T-helper 1 cell (primary cell): Measurements from ENCODE around the gene GOLGA6L26.
"Not testable (repeated sequence)": the region's sequence is repeated elsewhere in the genome, so short reads cannot be mapped to it uniquely, and the experiment has no call there.

Source experiments
- DNase-seq, 5 donors: peaks; one replicate each; pipeline ENCODE4 v3.0.0-alpha.2; 2012 to 2020
- total RNA-seq, 4 donors: gene quantifications; one replicate each; lab custom pipeline; 2026; lab: John Stamatoyannopoulos, UW

The GOLGA6L26 gene, protein sequence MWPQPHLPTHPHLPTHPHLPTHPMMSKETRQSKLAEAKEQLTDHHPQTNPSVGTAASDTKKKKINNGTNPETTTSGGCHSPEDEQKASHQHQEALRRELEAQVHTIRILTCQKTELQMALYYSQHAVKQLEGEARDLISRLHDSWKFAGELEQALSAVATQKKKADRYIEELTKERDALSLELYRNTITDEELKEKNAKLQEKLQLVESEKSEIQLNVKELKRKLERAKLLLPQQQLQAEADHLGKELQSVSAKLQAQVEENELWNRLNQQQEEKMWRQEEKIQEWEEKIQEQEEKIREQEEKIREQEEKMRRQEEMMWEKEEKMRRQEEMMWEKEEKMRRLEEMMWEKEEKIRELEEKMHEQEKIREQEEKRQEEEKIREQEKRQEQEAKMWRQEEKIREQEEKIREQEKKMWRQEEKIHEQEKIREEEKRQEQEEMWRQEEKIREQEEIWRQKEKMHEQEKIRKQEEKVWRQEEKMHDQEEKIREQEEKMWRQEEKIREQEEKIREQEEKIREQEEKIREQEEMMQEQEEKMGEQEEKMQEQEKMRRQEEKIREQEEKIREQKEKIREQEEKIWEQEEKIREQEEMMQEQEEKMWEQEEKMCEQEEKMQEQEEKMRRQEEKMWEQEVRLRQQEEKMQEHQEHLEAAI
- total RNA-seq, result 0 reads per million in 4 donors

DNA sequence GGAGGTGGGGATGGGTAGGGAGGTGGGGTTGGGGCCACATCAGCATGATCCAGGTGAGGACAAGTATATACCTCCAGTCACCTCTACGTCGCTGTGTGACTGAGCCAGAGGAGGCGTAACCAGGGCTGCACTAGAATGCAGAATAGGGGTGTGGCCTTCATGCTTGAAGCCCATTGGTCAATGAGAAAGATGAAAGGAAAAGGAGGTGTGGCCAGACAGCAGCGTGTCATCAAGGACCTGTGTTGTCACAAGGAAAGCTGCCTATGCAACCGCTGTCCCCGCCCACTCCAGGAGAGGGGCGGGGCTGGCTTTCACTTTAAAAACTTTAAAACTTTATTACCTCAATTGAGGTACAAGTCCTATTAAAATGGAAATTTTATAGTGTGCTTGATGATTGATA, at the start of gene GOLGA6L26:
TSS of gene GOLGA6L26 (minus strand) at position 101 of the 400 bp plus-strand sequence. CDS start at position 40, 61 bp downstream.
- not testable (repeated sequence) for DNase-seq

DNA sequence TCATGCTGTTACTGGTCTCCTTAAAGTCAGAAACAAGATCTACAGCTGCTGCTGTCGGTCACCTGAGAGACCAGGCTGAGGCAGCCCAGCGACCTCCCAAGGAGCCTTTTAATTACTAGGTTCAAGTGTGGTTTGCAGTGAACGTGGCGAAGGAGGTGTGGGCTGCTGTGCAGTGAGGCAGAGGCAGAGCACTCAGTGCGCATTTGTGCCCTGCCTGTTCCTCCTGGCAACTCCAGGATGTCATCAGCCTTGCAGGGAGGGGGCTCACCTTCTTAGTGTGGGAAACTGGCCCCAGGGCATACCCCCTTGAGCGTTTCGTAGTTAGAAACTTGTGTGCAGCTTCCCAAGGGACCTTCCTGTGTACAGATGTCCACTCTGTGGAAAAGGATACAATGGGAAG, 47.2 kb upstream of the GOLGA6L26 start:
- DNase-seq, result not testable (repeated sequence)

DNA sequence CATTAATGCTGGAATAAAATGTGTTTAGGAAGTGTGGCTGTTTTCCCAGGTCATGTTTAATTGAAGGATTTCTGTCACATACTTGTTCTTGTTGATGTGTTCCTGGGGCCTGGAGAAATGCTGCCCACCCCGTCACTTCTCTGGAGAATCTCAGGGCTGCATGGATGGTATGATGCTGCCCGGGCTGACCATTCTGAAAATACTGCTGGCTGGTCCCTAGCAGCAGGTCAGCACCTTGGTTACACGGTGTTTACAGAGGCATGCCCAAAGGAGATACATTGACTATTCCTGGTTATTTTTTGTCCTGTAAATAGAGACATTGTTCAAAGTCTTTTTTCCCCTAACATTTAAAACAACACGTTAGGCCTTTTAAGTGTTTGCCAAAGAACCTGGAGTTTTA, 46.7 kb upstream of the GOLGA6L26 start:
- DNase-seq, result not testable (repeated sequence)

DNA sequence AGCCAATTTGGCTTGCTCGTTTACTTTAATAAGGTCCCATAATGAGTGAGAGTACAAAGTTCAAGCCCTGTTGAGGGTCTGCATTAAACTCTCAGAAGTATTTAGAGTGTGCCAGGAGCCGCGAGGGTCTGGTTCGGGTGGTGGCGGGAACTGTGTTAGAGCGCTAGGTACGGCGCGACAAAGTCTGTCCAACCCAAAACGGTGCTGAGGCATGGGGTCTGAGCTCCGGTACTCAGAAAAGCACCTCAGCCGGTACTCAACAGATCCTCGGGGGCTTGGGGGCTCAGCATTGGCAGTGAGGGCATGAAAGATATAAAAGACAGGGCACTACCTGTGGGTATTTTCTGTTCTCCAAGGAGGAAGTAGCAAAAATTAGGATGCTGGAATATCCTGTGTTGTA, 45.0 kb upstream of the GOLGA6L26 start:
- DNase-seq, result not testable (repeated sequence)

DNA sequence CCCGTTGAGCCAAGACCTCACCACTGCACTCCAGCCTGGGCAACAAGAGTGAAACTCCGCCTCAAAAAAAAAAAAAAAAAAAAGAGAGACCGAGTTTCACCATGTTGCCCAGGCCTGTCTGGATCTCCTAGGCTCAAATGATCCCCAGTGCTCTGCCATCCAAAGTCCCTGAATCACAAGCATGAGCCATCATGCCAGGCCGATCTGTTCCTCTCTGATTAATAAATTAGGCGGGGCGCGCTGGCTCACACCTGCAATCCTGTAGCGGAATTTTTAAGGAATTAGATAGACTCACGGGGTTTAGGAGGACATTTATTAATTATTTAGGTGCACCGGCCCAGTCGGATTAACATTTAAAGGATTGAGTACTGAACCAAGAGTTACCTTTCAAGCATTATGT, 40.2 kb upstream of the GOLGA6L26 start:
- not testable (repeated sequence) for DNase-seq

DNA sequence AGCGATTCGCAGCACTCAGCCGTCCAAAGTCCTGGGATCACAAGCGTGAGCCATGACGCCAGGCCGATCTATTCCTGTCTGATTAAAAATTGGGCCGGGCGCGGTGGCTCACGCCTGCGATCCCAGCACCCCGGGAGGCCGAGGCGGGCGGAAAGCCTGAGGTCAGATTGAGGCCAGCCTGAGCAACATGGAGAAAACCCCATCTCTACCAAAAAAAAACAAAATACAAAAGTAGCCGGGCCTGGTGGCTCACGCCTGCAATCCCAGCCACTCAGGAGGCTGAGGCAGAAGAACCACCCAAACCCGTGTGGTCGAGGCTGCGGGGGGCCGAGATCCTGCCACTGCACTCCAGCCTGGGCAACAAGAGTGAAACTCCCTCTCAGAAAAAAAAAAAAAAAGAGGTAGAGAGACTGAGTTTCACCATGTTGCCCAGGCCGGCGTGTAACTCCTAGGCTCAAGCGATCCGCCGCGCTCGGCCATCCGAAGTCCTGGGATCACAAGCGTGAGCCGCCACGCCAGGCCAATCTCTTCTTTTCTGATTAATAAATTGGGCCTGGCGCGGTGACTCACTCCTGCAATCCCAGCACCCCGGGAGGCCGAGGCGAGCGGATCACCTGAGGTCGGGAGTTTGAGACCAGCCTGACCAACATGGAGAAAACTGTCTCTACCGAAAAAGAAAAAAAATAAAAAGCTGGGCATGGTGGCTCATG, 39.0 kb upstream of the GOLGA6L26 start:
- not testable (repeated sequence) for DNase-seq

DNA sequence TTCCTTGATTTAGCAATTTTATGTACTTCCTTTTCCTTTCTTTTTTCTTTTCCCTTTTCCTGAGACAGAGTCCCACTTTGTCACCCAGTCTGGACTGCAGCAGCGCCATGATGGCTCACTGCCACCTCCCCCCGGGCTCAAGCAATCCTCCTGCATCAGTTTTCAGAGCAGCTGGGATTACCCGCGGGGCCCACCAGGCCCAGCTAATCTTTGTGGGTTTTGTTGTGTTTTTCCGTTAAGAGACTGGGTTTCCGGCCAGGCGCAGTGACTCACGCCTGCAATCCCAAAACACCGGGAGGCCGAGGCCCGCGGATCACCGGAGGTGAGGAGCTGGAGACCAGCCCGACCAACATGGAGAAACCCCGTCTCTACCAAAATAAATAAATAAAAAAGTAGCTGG, 38.3 kb upstream of the GOLGA6L26 start:
- DNase-seq, result no peak

DNA sequence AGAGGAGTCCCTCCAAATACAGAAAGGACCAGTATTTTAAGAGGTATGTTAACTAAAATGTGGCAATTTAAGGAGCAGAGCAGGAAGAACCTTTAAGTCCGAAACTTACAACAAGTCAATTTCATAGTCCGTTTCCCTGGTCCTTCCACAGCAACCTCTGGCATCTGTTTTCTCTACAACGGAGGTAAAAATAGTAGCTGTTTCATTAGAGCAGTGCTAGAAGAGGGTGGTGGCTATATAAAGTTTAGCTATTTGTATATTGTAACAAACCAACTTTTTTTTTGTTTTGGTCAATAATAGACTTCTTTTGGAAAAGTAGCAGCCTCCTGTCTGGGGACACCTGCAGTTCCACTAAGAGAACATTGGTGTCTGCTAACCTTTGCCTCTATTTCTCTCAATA, 37.9 kb upstream of the GOLGA6L26 start:
- DNase-seq, result not testable (repeated sequence)

DNA sequence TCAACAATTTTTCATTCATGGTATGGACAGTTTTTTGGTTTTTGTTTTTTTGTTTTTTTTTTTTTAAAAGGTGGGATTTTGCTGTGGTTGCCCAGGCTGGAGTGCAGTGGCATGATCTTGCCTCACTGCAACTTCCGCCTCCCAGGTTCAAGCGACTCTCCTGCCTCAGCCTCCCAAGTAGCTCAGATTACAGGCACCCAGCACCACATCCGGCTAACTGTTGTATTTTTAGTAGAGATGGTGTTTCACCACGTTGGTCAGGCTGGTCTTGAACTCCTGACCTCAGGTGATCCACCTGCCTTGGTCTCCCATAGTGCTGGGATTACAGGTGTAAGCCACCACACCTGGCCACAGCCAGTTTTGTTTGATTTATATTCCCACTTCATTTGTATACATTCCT, 37.1 kb upstream of the GOLGA6L26 start:
- DNase-seq, result not testable (repeated sequence)

DNA sequence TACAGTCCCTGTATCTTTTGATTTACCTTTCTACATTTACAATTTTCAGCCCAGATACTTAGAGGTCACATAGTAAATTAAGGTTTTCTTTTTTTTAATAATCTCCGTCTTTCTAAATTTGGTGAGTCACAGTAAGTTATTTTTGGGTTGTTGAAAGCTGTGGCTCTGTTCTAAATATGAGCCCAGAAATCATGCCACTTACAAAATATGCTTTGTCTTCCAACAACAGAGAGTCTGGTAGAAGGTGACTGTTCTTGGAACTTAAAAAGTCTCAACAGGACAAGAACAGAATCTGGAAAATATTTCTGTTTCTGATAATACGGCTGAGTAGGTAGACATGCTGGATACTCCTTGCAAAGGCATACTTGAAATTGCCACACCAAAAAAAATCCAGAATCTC, 36.6 kb upstream of the GOLGA6L26 start:
- no peak for DNase-seq

DNA sequence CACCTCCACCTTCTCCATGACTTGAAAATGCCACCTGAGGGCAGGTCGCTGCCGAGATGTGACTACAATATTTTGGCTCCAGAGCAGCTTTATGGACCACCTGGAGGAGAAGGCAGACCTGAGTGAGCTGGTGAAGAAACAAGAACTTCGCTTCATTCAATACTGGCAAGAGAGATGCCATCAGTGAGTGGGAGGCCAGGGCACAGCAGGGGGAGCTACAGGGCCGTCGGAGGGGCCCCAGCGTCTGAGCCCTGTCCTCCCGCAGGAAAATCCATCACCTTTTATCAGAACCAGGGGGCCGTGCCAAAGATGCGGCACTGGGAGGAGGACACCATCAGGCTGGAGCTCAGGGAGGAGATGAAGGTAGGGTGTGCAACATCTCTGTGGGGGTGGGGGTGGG, 30.3 kb upstream of the GOLGA6L26 start:
- DNase-seq, result not testable (repeated sequence)

DNA sequence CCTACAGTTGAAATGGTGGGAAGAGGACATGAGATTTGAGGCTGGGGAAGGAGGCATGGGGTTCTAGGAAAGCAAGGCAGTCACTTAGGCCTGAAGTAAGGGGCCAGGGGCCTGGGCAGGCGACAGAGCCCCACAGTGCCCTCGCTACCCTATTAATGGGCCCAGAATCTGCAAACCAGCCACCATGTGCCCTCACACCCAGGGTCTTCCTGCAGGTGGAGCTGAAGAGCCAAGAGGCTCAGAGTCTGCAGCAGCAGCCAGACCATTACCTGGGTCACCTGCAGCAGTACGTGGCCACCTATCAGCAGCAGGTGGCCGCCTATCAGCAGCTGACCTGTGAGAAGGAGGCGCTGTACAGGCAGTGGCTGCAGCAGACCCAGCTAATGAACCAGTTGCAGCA, 28.6 kb upstream of the GOLGA6L26 start:
- DNase-seq, result not testable (repeated sequence)

DNA sequence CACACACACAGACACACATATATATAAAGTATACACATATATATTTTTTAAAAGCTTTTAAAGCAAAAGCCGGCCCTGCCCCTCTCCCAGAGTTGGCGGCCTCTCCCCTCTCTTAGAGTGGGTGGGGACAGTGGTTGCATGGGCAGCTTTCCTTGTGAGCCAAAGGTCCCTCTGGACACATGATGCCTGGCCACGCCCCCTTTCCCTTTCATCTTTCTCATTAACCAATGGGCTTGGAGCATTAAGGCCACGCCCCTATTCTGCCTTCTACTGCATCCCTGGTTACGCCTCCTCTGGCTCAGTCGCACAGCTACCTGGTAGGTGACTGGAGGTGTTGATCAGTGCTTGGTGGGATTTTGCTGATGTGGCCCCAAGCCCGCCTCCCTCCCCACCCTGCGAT, 20.5 kb upstream of the GOLGA6L26 start, which contains the start of gene GOLGA8S:
TSS of gene GOLGA8S (plus strand) at position 301 of the 400 bp plus-strand sequence. CDS start at position 363, 62 bp downstream.
- DNase-seq, result not testable (repeated sequence)

DNA sequence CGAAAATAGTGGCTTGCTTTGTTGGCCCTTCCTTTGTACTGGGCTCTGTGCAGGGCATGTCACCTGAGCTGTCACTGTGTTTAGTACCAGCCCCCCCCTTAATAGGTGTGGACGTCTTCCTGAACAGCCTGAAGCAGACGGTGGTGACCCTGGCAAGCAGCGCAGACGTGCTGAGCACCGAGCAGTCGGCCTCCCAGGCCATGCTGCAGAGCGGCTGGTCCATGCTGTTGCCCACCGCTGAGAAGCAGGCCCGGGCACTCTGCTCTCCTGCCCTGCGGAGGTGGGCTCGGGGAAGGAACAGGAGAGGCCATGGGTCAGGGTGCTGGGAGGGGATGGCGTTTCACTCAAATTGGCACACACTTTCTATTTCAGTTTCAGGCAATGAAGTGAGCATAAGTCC, 22.8 kb downstream of the GOLGA6L26 start:
- DNase-seq, result not testable (repeated sequence)

DNA sequence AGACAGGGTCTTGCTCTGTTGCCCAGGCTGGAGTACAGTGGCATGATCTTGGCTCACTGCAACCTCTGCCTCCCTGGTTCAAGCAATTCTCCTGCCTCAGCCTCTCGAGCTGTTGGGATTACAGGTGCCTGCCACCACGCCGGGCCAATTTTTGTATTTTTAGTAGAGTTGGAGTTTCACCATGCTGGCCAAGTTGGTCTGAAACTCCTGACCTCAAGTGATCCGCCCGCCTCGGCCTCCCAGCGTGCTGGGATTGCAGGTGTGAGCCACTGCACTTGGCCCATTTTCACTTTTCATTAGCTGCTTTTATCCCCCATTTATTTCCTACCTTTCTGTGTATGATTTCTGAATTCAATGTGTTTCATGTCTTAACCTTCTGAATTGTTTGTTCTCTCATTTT, 28.1 kb downstream of the GOLGA6L26 start:
- not testable (repeated sequence) for DNase-seq

DNA sequence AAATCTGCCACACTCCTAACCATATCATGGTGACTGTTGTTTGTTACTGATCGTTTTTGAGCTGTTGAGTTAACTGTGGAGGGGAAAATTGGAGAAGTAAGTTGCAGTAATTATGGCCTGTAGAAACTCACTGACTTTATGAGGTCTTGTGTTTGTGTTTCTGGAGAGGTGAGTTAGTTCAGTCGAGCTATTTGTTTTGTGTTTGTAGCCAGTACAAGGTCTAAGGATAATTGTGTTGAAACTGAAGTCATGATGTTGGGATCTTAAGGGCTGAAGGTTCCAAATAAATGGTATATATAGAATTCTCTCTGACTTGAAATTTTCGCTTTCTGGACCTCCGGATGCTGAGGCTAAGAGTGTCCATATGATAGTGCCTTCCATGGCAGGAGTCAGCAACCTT, 29.2 kb downstream of the GOLGA6L26 start:
- not testable (repeated sequence) for DNase-seq

DNA sequence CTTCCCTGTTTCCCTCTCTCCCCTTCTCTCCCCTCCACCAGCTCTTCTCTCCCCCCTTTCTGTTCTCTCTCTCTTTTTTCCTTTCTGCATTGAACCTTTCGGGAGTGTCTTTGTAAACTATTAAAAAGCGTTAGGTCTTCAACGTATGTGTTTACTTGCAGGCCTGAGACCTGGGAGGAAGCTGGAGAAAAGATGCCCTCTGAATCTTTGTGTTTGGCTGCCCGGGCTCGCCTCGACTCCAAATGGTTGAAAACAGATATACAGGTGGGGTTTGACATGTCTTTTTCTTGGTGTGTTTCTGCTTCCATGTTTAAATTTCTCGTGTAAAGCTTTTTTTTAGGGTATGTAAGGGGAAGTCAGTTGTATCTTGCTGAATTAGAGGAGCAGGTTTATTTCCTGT, 29.7 kb downstream of the GOLGA6L26 start:
- not testable (repeated sequence) for DNase-seq

DNA sequence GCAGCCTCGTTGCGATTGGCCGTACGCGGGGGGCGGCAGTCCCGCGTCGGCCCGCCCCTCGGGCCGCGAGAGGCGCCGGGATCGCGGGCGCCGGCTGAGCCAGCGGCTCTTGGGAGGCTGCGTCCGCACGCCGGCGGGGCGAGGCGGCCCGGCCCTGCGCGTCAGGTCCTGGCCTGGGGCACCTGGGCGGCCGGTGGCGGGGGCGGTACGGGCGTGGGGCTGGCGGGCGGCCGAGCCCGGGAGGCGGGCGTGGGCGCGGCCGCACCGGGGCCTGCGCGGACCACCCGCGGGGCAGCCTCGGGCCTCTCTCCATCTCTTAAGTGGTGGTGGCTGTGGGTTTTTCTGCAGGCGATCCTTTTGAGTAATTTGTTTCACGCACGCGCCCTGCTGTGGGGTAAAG, 30.3 kb downstream of the GOLGA6L26 start:
- peak in 4 of 5 donors; percentile 11 to 24 (median 17) for DNase-seq

DNA sequence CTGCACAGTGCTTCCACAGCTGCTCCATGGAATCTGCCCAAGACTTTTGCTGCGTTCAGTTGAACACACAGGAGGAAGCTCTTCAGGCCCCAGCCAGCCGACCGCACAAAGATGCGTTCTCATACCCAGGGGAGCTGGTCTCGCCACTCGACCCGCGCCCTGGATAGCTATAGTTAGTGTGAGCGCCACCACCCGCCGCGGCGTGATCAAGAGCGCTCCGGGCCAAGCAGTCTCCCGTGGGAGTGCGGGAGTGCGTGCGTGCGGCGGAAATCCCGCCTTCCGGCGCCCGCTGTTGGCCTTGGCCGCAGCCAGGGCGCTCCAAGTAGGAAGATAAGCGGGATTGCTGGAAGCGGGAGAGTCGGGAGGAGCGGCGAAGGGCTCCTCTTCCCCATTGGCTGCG, 30.8 kb downstream of the GOLGA6L26 start:
- not testable (repeated sequence) for DNase-seq
